ENCODE results near the gene FUT7.
"Not testable (repeated sequence)": the region's sequence is repeated elsewhere in the genome, so short reads cannot be mapped to it uniquely, and the experiment has no call there.

FUT7 gene

GRCh38 chr9:137066096-137066861 is 34.4 kb upstream of the FUT7 start:
- no peak for DNase-seq

DNA sequence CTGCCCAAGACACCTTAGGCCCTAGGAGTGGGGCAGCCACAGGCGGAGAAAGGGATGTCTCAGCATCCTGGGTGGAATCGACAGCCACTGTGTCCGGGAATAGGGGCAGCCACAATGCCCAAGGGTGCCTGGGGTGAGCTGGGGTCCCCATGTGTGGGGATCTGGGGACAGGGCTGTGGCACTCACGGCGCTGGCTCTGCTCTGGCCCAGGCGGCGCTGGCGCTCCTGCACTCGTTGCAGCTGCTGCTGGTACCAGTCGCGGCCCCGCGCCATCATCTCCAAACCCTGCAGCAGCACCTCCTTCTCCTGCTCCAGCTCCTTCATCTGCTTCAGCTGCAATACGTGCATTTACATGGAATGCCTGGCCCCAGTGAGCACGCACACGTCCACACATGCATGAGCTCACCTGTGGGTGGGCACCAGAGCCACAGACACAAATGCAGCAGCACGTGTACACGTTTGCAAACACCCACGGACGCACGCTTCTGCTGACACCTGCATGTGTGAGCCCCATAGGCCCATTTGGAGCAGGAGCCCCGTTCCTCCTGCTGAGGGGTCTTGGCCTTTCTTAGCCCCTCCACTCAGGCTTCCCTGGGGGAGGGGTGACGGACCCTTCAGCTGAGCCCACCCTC is 33.6 kb upstream of the FUT7 start:
- no peak for DNase-seq

- no peak for DNase-seq
Observed at GRCh38 chr9:137064880-137065164, 32.9 kb upstream of the FUT7 start.

- DNase-seq: peak; percentile 65
Observed at GRCh38 chr9:137064027-137064879, 32.4 kb upstream of the FUT7 start.

DNA sequence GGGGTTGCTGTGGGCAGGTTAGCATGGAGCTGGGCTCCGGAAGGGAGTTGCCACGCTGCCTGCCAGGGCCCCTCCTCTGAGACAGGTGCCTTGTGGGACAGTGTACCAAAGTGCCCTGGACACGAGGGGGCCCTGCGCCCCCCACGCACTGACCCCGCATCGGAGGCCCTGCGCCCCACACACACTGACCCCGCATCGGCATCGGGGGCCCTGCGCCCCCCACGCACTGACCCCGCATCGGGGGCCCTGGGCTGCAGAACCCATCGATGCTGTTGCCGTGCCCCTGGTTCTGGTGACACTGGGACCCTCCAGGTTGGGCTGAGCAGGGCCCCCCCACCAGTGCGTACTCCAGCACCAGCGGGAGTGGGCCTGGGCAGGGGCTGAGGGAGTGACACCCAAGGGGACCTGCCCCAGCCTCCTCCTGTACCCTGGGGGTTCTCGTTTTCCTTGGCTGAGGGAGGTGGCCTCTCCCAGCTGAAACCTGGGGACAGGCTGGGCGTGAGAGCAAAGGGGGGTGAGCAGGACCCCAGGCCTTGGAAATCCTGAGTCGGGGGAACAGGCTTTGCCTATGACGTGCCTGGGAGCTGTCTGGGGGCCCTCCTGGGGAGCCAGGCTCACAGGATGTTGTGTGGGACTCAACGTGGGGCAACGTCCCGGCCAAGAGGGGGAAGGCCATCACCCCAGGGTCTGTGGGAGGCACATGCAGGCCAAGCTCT is 31.6 kb upstream of the FUT7 start:
- no peak for DNase-seq

- not testable (repeated sequence) for DNase-seq
Observed at GRCh38 chr9:137062798-137063197, 30.9 kb upstream of the FUT7 start.

- no peak for DNase-seq
Observed at GRCh38 chr9:137062384-137062783, 30.5 kb upstream of the FUT7 start.

GRCh38 chr9:137058521-137059234 is 26.8 kb upstream of the FUT7 start:
- no peak for DNase-seq

- no peak for DNase-seq
Observed at GRCh38 chr9:137057545-137057944, 25.7 kb upstream of the FUT7 start.

GRCh38 chr9:137056739-137057415 is 25.0 kb upstream of the FUT7 start:
- no peak for DNase-seq

- DNase-seq: no peak
Observed at GRCh38 chr9:137055385-137056364, 23.8 kb upstream of the FUT7 start.

- no peak for DNase-seq
Observed at GRCh38 chr9:137054932-137055384, 23.1 kb upstream of the FUT7 start.

GRCh38 chr9:137053944-137054931 is 22.4 kb upstream of the FUT7 start, which contains the start of gene ENTPD2:
Gene ENTPD2 (minus strand): TSS chr9:137054061. CDS start chr9:137053997, 64 bp downstream.
- DNase-seq: peak; percentile 35

DNA sequence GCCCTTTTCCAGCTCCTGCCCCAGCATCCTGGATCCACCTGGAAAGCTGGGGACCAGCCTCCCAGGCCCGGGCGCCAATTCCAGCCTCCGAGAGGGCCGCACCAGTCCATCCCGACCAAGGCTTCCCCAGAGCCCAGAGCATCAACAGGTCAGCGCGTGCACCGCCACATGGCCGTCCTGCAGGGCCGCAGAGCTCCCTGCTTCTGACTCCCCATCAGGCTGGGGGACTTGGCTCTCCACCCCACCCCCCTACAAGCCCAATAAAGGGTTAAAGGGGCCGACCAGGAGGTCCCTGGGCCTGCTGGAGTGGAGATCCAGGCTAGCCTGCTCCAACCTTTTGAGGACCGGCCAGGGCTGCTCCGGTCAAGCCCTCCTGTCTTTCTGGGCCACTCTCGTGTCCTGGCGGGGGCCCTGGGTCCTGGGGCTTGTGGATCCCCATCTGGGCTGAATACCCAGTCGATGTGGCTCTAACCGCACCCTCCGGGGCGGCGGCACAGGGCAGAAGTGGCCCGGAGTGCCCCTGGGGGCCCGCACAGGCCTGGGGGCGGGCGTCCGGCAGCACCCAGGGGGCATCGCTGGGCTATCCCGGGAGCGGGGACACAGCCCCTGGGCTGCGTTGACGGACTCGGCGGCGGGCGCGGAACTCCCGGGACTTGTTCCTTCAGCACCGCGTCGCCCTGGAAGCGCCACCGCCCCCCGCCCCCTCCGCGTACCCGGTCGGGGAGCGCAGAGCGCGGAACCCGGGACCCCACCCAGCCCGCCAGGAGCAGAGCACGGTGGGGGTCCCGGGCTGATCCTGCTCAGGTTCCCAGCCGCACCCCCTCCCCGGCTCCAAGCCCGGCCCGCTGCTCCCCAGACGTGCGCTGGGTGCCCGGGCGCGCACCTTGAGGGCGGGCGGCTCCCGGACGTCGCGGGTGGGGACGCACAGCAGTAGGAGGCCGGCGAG is 21.4 kb upstream of the FUT7 start:
- no peak for DNase-seq

- no peak for DNase-seq
Observed at GRCh38 chr9:137052293-137052692, 20.4 kb upstream of the FUT7 start.

- DNase-seq: no peak
Observed at GRCh38 chr9:137051145-137051724, 19.3 kb upstream of the FUT7 start.

GRCh38 chr9:137050570-137050969 is 18.7 kb upstream of the FUT7 start:
- DNase-seq: no peak
